A549 treated with Mapracorat at 1 μM for 4 hours (cell line): ENCODE data around the gene PITPNC1. TPM values are rescaled to one million over a fixed set of nuclear protein-coding genes. Genes with fewer than 3 reads are reported as not detected.

Experiments used
- total RNA-seq: library from RNA; stranded (reverse); fragments of 200-300 nt; extraction: Qiagen RNA extraction; gene quantifications from 5 replicates; pipeline ENCODE4 v1.2.3, GENCODE V29; 2022

PITPNC1 gene
- 19.1 to 22.0 TPM (median 20.3 TPM) in 5 replicates for total RNA-seq

DNA sequence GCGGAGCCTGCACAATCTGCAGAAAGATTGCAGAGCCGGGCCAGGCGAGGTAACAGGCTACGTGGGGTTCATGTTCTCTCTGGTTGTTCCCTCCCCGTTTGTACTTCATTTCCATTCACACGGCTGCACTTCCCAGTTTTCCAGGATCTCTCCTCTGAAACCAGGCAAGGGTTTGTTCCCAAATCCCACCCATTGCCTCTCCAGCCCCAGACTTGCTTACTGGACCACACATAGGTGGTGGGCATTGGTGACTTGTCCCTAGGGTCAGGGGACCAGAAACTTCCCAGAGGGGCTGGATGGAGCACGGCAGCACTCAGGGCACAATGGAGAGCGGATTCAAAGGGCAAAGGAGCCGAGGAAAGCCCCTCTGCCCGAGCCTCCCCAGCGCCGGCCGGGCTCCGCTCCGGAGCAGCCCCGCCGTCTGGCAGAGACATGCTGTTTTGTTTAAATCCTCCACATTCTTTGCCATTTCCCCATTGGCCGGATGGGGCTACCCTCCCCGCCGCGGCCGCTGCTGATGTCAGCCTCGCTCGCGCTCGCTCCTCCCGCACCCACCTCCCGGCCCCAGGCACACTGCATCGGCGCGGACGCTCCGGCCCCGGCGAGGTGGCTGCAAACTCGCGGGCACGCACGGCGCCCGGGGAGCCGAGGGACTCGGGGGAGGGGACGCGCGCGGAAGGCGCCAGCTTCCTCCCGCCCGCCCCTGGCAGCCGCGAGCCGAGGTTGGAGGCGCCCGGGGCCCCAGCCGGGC lies at the start of gene PITPNC1:
PITPNC1 (plus strand) TSS at position 545 of the 751 bp plus-strand sequence.

DNA sequence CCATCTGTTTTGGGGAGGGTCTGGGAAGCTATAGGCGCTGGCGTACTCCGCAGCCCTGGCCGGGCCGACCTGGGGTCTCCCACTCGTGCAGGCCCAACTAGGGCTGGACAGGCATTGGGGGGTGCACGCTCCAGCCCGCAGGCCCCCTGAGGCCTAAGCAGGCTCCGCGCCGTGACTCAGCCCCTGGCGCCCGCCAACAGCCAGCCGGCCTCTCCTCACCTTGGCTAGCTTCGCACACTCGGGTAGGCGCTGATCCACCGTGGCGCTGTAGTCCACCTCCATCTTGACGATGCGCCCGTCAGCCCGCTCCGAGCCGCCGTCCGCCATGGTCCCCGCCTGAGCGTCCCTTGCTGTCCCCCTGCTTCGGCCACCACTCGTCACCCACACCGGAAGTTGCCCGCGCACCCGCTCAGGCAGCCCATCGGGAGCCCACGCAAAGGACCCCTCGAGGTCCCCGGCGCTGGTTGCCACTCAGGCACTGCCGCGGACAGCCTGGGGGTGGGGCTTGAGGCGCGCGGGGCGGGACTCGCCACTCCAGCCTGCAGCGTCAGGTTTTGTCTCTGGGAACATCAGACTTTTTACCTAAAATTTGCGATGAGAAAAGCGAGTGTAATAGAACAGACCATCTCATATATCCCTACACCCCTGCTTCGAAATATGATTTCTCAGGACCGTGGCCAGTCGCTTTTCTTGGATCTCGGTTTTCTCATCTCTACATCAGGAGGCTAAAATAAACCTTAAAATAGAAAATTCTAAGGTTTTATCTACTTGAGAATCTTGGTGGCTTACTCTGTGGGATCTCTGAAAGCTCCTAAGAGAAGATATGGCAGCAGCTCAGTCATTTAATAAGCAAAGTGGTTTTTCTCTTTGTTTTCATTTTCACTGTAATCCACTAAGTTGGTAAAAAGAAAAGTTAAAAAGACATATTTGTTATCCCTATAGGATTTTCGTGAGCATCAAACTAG lies 10.6 kb upstream of the PITPNC1 start, which contains the start of gene PSMD12:
PSMD12 (minus strand) TSS at position 385 of the 965 bp plus-strand sequence; CDS start at position 327, 58 bp downstream.

DNA sequence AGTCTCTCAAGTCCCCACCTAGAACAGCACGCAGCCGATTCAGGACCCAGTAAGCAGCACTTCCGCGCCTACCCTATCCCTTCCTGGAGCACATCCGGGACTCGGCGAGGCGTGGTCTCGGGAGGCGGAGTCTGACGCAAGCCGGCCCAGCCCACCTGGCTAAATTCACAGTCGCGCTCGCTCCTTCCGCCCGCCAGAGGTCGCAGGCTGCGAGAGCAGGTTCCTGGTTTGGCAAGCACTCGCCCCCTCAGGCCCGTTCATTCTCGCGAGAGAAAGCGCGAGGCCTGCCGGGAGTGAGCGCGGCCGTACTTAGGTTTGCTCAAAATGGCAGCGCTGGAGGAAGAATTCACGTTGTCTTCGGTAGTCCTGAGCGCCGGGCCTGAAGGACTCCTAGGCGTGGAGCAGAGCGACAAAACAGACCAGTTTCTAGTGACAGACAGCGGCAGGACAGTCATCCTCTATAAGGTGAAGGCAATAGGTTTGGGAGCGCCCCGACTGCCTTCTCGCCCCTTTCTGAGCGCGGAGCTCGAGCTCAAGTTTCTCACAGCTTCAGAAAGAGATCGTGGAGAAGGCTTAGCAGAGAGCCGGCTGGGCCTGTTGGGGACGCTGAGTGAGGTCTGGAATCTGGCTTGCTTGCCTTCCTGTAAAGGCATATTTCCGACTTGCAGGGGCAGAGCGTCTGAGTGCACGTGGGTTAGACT lies 340.7 kb downstream of the PITPNC1 start, which contains the start of gene NOL11:
NOL11 (plus strand) TSS at position 313 of the 701 bp plus-strand sequence; CDS start at position 325, 12 bp downstream.

Other genes with a start within 250 kb of the PITPNC1 start
- gene HELZ, start 132.1 kb upstream of the PITPNC1 start, total RNA-seq, result 8.0 to 13.7 TPM (median 10.5 TPM) in 5 replicates
- 97.9 to 113 TPM (median 100 TPM) in 5 replicates for gene PSMD12, start 10.7 kb upstream of the PITPNC1 start, total RNA-seq